ENCODE results near the gene ARHGDIB. TPM values are rescaled to one million over a fixed set of nuclear protein-coding genes. Genes with fewer than 3 reads are reported as not detected.

The ARHGDIB gene
- total RNA-seq, 1 donor from 2014 or later = 680 TPM

DNA sequence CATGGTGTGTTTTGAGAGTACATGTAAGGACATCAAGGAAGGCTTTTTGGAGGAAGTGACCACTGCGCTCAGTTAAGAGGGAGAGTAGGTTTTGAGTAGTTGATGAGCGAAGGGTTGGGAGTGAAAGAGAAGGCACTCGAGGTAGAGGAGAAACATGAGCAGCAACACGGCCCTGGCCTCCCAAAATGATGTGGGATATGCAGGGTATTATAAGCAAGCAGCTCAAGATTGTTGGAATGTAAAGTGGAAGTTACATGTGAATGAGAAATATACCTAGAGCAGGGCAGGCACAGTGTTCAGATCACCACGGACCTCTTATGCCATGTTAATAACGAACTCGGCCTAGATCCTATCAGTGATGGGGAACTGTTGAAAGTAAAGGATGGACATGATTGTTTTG lies 2.1 kb upstream of the ARHGDIB start:
- no peaks in the 10 kb centered on the region for H3K27me3 Mint-ChIP-seq
- no peak for ATAC-seq (ENCODE audit: low read depth)
- intact Hi-C loops (cut with micrococcal nuclease) = loop anchor here (2.0 kb wide), 1 partner anchor 15 kb away; no protein-coding TSS in a partner anchor
- no peak for TF ChIP-seq CTCF (IDR thresholded peaks at IDR 0.05)
- CTCF ChIA-PET = interaction anchor here (0.6 kb wide), 1 partner anchor 562 kb away, joined by 3 read pairs; no protein-coding TSS in a partner anchor
- POLR2A ChIA-PET = interaction anchor here (1.4 kb wide), 1 partner anchor 21 kb away, joined by 4 read pairs; no protein-coding TSS in a partner anchor
- H3K36me3 Mint-ChIP-seq (ENCODE audit: low read depth) = peaks cover 27% of the 10 kb centered on the region
- peaks cover 56% of the 10 kb centered on the region for H3K4me1 Mint-ChIP-seq
- DNase-seq = no peak
- no peaks in the 10 kb centered on the region for H3K9me3 Mint-ChIP-seq
- H3K4me3 Mint-ChIP-seq = no peak overlapping the region
- peak overlapping the region; percentile 98 for H3K27ac Mint-ChIP-seq

- H3K27me3 Mint-ChIP-seq = no peaks in the 10 kb centered on the region
- ChIA-PET CTCF (interaction anchor here (0.6 to 1.5 kb wide), 2 partner anchors 239 to 563 kb away, joined by 3 read pairs; no protein-coding TSS in a partner anchor), POLR2A (interaction anchor here (1.4 to 7.2 kb wide), 2 partner anchors 22 to 190 kb away, joined by 4 to 98 read pairs; a partner anchor contains a TSS)
- H3K4me1 Mint-ChIP-seq = peaks cover 62% of the 10 kb centered on the region
- H3K4me3 Mint-ChIP-seq = no peak overlapping the region
- no peak for TF ChIP-seq CTCF (IDR thresholded peaks at IDR 0.05)
- DNase-seq (no peak), ATAC-seq (ENCODE audit: low read depth) (no peak)
- intact Hi-C loops (cut with micrococcal nuclease) = loop anchor here (2.0 kb wide), 1 partner anchor 16 kb away; no protein-coding TSS in a partner anchor
- H3K36me3 Mint-ChIP-seq (ENCODE audit: low read depth) = peaks cover 33% of the 10 kb centered on the region
- H3K9me3 Mint-ChIP-seq = no peaks in the 10 kb centered on the region
- H3K27ac Mint-ChIP-seq = peak overlapping the region; percentile 98
Measured at GRCh38 chr12:14962797-14963196, 1.4 kb upstream of the ARHGDIB start.

DNA sequence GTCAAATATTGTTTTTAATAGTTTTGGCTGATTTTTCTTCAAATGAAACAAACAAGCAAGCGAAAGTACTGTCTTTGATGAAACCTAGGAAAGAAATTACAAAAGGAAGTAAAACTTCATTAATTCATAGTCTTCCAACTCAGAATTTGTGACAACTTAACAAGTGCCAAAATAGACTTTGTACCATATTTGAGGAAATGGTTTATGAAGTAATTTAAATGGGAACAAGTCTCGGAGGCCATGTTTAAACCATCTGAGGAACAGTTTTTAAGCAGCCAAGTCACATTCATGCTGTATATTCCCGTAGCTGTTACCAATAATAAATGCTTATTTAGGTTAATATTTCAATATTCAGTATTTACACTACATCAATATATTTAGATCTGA lies 745 bp upstream of the ARHGDIB start:
- DNase-seq (no peak), ATAC-seq (ENCODE audit: low read depth) (no peak)
- Mint-ChIP-seq H3K4me1 (peaks cover 65% of the 10 kb centered on the region), H3K4me3 (peak overlapping the region; percentile 96), H3K27me3 (no peaks in the 10 kb centered on the region), H3K9me3 (no peaks in the 10 kb centered on the region), H3K27ac (peak overlapping the region; percentile 98), H3K36me3 (ENCODE audit: low read depth) (peaks cover 37% of the 10 kb centered on the region)
- TF ChIP-seq CTCF (IDR thresholded peaks at IDR 0.05) = no peak
- POLR2A ChIA-PET = interaction anchor here (0.6 to 7.2 kb wide), 10 partner anchors 8 to 190 kb away, joined by 3 to 98 read pairs (median 6); partner anchors contain the start of gene ERP27
- intact Hi-C loops (cut with micrococcal nuclease) = loop anchor here (2.0 kb wide), 1 partner anchor 17 kb away; no protein-coding TSS in a partner anchor
- CTCF ChIA-PET = interaction anchor here (0.9 to 1.5 kb wide), 3 partner anchors 14 to 238 kb away, joined by 3 to 4 read pairs (median 3); no protein-coding TSS in a partner anchor

- TF ChIP-seq CTCF (IDR thresholded peaks at IDR 0.05) = no peak
- DNase-seq = peak; percentile 41
- H3K9me3 Mint-ChIP-seq = no peaks in the 10 kb centered on the region
- intact Hi-C loops (cut with micrococcal nuclease) = loop anchor here (1.0 to 2.0 kb wide), 12 partner anchors 9 to 922 kb away; partner anchors contain the start of genes C12orf60, STRAP and WBP11
- CTCF ChIA-PET = interaction anchor here (0.7 to 1.3 kb wide), 3 partner anchors 12 to 112 kb away, joined by 3 to 4 read pairs (median 3); no protein-coding TSS in a partner anchor
- H3K36me3 Mint-ChIP-seq (ENCODE audit: low read depth) = peaks cover 42% of the 10 kb centered on the region
- POLR2A ChIA-PET = interaction anchor here (0.6 to 7.2 kb wide), 12 partner anchors 9 to 573 kb away, joined by 3 to 98 read pairs (median 6); partner anchors contain the start of genes C12orf60, ERP27 and WBP11
- H3K27me3 Mint-ChIP-seq = no peaks in the 10 kb centered on the region
- H3K4me1 Mint-ChIP-seq = peaks cover 78% of the 10 kb centered on the region
- ATAC-seq (ENCODE audit: low read depth) = peak; percentile 59
- H3K27ac Mint-ChIP-seq = peak overlapping the region; percentile 98
- peak overlapping the region; percentile 96 for H3K4me3 Mint-ChIP-seq
Measured at GRCh38 chr12:14960548-14961465, 594 bp downstream of the ARHGDIB start.

Measured in activated B cell treated with CpG ODN at 0.5 μM for 24 hours (primary cell).